Measurements from ENCODE around the gene KRTAP10-10.
"Not testable (repeated sequence)": the region's sequence is repeated elsewhere in the genome, so short reads cannot be mapped to it uniquely, and the experiment has no call there.

KRTAP10-10 gene

GRCh38 chr21:44627181-44627822 lies 9.9 kb upstream of the KRTAP10-10 start:
- DNase-seq = not testable (repeated sequence)

DNA sequence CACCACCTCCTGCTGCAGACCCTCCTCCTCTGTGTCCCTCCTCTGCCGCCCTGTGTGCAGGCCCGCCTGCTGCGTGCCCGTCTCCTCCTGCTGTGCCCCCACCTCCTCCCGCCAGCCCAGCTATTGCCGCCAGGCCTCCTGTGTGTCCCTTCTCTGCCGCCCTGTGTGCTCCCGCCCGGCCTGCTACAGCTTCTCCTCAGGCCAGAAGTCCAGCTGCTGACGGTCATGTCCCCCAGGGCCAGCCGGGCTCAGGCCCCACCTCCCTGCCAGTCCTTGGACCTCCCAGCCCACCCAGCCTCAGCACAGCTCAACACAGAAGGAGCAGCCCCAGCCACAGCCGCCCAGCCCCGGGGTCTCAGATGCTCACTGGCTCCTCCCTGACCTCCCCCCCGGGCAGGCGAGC lies 9.3 kb upstream of the KRTAP10-10 start:
- DNase-seq = not testable (repeated sequence)

- DNase-seq = no peak
Measured at GRCh38 chr21:44628707-44629391, 8.3 kb upstream of the KRTAP10-10 start.

GRCh38 chr21:44630440-44630839 lies 6.7 kb upstream of the KRTAP10-10 start:
- no peak for DNase-seq

DNA sequence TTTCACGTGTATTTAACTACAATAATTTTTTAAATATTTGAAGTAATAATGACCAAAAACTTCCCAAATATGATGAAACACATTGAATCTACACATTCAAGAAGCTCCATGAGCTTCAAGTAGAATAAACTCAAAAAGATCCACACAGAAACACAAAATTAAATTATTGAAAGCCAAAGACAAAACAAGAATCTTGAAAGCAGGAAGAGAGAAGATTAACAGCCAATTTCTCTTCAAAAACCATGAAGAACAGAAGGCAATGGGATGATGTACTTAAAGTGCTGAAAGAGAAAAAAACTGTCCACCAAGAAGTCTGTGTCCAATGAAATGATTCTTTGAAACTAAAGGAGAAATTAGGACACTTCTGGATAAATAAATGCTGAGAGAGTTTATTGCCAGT lies 5.1 kb upstream of the KRTAP10-10 start:
- DNase-seq = no peak

- DNase-seq = no peak
Measured at GRCh38 chr21:44636209-44637017, 743 bp upstream of the KRTAP10-10 start.

DNA sequence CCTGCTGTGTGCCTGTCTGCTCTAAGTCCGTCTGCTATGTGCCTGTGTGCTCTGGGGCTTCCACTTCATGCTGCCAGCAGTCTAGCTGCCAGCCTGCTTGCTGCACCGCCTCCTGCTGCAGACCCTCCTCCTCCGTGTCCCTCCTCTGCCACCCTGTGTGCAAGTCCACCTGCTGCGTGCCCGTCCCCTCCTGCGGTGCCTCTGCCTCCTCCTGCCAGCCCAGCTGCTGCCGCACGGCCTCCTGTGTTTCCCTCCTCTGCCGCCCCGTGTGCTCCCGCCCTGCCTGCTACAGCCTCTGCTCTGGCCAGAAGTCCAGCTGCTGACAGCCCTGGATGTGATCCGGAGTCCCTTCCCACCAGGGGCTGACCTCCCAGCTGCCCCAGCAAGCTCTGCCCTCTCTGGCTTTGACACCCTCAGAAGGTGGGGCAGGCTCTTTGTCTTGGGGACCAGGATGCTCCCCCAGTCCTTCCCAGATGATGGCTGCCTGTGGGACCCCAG lies 744 bp downstream of the KRTAP10-10 start:
- DNase-seq = not testable (repeated sequence)

DNA sequence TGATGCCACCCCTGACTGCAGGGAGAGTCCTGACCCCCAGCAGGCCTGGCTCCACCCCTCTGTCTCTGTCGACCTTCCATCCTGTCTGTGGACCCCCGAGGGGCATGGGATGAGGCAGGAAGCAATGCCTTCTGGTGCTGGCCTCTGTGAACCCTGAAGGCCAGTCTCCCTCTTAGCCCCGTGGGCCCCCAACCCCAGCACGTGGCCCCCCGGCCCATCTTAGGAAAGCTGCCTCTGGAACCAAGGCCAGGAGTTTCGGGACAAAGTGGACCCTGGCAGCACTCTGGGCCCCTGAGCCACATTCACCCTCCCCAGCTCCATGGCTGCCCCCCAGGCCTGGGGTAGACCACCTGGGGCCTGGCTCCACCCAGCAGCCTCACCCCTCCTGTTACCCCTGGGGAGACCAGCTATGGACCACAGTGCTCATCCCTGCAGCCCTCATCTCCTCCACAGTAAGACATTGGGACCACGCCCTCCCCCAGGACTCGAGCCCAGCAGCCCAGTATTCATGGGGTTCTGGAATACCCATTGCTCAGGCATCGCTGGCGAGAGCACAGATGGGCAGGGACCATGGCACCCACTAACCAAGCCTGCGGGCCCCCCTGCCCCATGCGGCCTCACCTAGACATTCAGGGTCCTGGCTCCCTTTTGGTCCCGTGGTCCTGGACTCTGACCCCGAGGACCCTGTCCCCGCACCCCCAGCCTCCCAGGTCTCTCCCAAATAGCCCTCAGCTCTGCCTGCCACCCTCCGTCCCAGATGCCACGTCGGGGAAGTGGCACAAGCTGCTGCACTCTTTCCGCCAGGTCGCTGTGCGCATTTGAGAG lies 1.6 kb downstream of the KRTAP10-10 start:
- DNase-seq = not testable (repeated sequence)

DNA sequence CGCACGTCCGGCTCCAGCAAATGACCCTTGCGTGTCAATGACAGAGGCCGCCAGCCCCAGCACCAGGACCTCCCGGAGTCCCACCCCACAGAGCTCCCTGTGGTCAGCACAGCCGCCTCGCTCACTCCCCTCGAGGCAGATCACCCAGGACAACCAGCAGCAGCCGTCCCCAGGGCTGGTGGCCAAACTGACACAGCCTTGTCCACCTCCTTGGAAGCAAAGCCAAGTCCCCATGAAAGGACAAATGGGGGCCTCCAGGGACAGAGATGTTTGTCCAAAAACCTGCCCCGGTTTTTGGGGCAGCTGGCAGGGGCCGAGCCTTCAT lies 2.1 kb downstream of the KRTAP10-10 start:
- no peak for DNase-seq

- no peak for DNase-seq
Measured at GRCh38 chr21:44640761-44641160, 3.6 kb downstream of the KRTAP10-10 start.

DNA sequence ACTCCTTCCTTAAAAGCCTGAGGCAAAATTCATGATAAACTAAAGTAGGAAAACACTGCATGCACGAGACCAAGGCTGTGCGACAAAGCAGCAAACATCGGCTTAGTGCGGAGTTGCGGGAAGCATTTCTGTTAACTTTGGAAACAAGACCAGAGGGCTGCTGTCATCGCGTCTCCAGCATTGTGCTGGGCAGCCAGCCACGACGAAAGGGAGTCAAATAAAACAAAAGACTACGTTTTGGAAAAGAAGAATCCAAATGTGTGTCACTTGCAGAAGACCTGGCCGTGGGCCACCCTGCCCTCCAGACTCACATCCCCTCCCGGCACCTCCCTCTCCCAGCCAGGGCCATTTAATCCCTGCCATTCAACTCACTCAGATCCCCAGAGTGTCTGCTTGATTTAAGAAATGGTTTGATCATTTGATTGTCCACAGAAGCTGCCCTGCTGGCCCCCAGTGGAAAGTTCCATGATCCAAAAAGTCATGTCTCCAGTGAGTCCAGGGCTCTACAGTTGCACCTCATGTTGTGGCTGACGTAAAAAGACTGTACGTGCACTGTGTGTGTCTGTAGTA lies 6.7 kb downstream of the KRTAP10-10 start:
- no peak for DNase-seq

GRCh38 chr21:44644878-44645277 lies 7.7 kb downstream of the KRTAP10-10 start:
- DNase-seq = no peak

GRCh38 chr21:44646366-44647221 lies 9.4 kb downstream of the KRTAP10-10 start, which contains the start of gene KRTAP10-11:
TSS of gene KRTAP10-11 (plus strand) at chr21:44646414. CDS start at chr21:44646459, 45 bp downstream.
- DNase-seq = not testable (repeated sequence)

- no peak for DNase-seq
Measured at GRCh38 chr21:44647222-44647552, 10.0 kb downstream of the KRTAP10-10 start.

DNA sequence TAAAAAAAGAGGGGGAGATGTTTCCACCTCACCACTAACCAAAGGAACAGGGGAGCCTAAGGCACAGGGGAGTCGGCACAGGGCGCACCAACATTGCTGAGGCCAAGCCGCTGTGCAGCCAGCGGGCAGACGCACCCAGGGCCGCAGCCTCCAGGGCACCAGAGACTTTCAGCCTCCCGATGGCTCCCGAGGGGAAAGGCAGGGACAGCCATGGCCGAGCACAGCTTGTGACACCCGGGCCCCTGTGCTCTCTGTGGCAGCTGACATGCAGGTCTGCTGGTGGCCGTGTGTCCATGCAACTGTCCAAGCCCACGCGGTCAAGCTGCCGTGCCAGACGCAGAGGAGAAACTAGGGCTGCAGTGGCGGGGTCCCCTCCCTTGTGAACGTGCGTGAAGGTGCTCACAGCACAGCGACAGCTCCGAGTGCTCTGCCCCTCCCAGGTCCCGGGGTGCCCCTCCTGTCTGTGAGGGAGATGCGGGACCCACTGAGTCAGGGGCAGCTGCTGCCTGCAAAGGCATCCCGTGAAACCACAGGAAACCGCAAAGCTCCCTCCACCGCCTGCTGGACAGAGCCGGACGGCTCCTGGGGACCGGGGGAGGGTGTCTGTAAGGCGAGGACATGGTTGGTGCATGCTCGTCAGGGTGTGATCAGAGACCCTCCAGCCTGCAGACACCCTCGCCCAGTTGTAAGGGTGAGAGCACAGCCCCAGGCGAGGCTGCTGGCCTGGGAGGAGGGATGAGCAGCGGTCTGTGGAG lies 11.6 kb downstream of the KRTAP10-10 start:
- no peak for DNase-seq

DNA sequence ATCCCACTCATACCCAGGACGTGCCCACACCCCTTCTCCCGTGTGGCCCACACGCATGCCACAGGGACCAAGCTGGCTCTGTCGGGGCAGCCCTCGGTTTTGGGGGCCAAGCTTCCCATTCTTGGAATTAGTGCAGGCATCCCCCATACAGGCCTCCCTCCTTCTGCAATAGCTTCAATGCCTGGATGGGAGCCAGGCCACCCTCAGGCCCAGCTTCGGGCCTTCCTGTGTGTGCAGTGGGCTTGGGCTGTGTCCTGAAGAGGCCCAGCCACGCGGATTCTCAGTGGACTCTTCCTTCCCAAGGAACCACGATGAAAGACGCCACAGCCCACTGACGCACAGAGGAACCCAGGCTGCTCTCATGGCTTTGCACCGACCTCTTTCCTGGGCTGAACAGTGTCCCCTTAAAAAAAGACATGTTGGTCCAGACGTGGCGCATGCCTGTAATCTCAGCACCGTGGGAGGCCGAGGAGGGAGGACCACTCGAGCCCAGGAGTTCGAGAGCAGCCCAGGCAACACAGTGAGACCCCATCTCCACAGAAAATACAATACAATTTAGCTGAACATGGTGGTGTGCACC lies 12.5 kb downstream of the KRTAP10-10 start:
- no peak for DNase-seq

GRCh38 chr21:44650265-44650972 lies 13.3 kb downstream of the KRTAP10-10 start:
- no peak for DNase-seq

DNA sequence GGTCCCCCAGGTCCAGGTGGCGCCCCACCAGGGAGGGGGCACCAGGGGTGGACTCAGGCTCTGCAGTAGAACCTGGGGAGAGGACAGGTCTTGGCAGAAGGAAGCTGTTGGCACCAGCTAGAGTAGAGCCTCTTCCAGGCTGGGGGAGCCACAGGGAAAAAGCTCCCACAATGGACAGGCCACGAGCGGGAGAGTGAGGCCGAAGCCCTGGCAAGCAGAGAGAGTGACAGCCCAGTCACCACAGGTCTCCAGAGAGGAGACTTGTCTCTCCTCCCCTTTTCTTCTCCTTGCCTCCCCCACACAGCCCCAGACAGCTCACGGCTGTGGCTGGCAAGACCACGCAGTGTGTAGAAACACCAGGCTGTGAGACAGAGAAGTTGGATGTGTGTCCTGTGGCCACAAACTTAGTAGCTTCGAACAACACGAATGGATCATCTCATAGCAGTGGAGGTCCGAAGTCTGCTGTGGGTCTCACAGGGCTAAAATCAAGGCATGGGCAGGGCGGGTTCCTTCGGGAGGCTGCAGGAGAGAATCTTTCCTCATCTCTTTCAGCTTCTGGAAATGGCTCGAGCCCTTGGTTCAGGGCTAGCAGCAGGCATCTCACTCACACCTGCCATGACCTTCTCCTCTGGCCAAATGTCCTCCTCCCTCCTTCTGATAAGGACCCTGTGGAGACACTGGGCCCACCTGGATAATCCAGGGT lies 14.0 kb downstream of the KRTAP10-10 start:
- no peak for DNase-seq

DNA sequence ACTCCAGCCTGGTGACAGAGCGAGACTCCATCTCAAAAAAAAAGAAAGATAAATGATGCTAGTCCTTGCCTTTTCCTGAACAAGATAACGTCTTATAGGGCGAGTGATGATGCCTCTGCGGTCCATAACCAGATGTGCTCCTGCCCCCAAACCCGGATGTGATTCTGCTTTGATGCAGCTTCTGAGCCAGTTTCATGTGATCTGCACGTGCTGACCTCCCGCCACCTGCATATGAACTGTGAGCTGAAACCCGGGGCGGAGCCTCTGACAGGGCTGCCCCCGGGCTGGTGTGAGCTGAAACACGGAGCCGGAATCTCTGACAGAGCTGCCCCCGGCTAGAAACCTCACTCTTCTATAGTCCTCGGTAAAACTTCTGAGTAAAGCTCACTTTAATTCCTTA lies 16.0 kb downstream of the KRTAP10-10 start:
- no peak for DNase-seq

Data from DMS53 (cell line).